IMR-90 (cell line): Measurements from ENCODE around the gene NXPH3. TPM values are rescaled to one million over a fixed set of nuclear protein-coding genes. Genes with fewer than 3 reads are reported as not detected.

Experiments used
- ATAC-seq: fragments of 200-7000 bp; cut with Tn5 transposase; 2 replicates; pipeline ENCODE4 v1.9.1; 2020; ENCODE audit warnings: low read depth, mild to moderate bottlenecking, moderate library complexity
- BruUV-seq: library from RNA; stranded (reverse); fragments of 400-500 nt; replicated peaks from 2 replicates; lab custom pipeline; 2021; lab: Mats Ljungman, UMichigan
- CTCF ChIA-PET: fragments of 300-600 bp; formaldehyde crosslinking; extraction: SDS; loops from one replicate; lab custom pipeline; 2021; ENCODE audit warnings: antibody characterized with exemption; lab: Yijun Ruan, JAX
- POLR2A ChIA-PET: fragments of 300-600 bp; sonication (Branson Sonifier 250); formaldehyde crosslinking; loops from one replicate; lab custom pipeline; 2022; ENCODE audit warnings: antibody characterized with exemption; ENCODE audit not compliant: unreplicated experiment; lab: Charles Lee
- DNase-seq: peaks from one replicate; pipeline ENCODE4 v3.0.0; 2013
- H2AFZ ChIP-seq: replicated peaks from 2 replicates; pipeline ENCODE3; 2013; ENCODE audit warnings: low read length, mild to moderate bottlenecking; ENCODE audit not compliant: poor library complexity
- H2AK5ac ChIP-seq: 2 replicates; pipeline ENCODE4 v1.6.1; 2013; ENCODE audit warnings: low read depth, low read length, inconsistent platforms
- H2AK9ac ChIP-seq: replicated peaks from 2 replicates; pipeline ENCODE3; 2013; ENCODE audit warnings: mild to moderate bottlenecking, low read depth, low read length, moderate library complexity; ENCODE audit not compliant: poor library complexity
- H2BK120ac ChIP-seq: 2 replicates; pipeline ENCODE4 v1.6.1; 2013; ENCODE audit warnings: low read depth, low read length, inconsistent platforms
- H2BK15ac ChIP-seq: 3 replicates; pipeline ENCODE4 v1.6.1; 2013; ENCODE audit warnings: low read depth, low read length, inconsistent platforms
- H2BK20ac ChIP-seq: 2 replicates; pipeline ENCODE4 v1.6.1; 2013; ENCODE audit warnings: low read depth, mild to moderate bottlenecking, inconsistent platforms, low read length, moderate library complexity
- H2BK5ac ChIP-seq: 2 replicates; pipeline ENCODE4 v1.6.1; 2013; ENCODE audit warnings: mild to moderate bottlenecking, low read depth, low read length, inconsistent platforms; ENCODE audit not compliant: poor library complexity, severe bottlenecking
- H3K14ac ChIP-seq: replicated peaks from 2 replicates; pipeline ENCODE4 v1.6.1; 2013; ENCODE audit warnings: low read depth, low read length, inconsistent platforms
- H3K18ac ChIP-seq: 2 replicates; pipeline ENCODE4 v1.6.1; 2013; ENCODE audit warnings: low read depth, low read length, control low read depth
- H3K23ac ChIP-seq: 2 replicates; pipeline ENCODE4 v1.6.1; 2013; ENCODE audit warnings: low read depth, low read length, inconsistent platforms
- H3K27ac ChIP-seq: 2 replicates; pipeline ENCODE4 v1.5.1; 2013; ENCODE audit warnings: mild to moderate bottlenecking, control low read depth, low read length; ENCODE audit not compliant: insufficient read depth
- H3K27me3 ChIP-seq: 2 replicates; pipeline ENCODE4 v1.6.1; 2013; ENCODE audit warnings: low read length; ENCODE audit not compliant: control insufficient read depth, insufficient read depth
- H3K36me3 ChIP-seq: 2 replicates; pipeline ENCODE4 v1.6.1; 2013; ENCODE audit warnings: low read length, mixed read lengths; ENCODE audit not compliant: control insufficient read depth, insufficient read depth
- H3K4ac ChIP-seq: 2 replicates; pipeline ENCODE4 v1.6.1; 2013; ENCODE audit warnings: low read depth, low read length, inconsistent platforms
- H3K4me1 ChIP-seq: 2 replicates; pipeline ENCODE4 v1.6.1; 2013; ENCODE audit warnings: low read length, mixed read lengths; ENCODE audit not compliant: control insufficient read depth, insufficient read depth
- H3K4me2 ChIP-seq: 2 replicates; pipeline ENCODE4 v1.6.1; 2013; ENCODE audit warnings: low read depth, mild to moderate bottlenecking, control low read depth, low read length, moderate library complexity
- H3K4me3 ChIP-seq: 2 replicates; pipeline ENCODE4 v1.5.1; 2013; ENCODE audit warnings: low read depth, mild to moderate bottlenecking, control low read depth, low read length, moderate library complexity; ENCODE audit not compliant: insufficient read depth
- H3K56ac ChIP-seq: 2 replicates; pipeline ENCODE4 v1.6.1; 2013; ENCODE audit warnings: low read length, inconsistent platforms; ENCODE audit not compliant: insufficient read depth; ENCODE audit errors: extremely low read depth
- H3K79me1 ChIP-seq, 2 experiments: 2 replicates each; pipeline ENCODE4 v1.6.1; 2013; ENCODE audit warnings: low read length in 2 of 2, inconsistent platforms in 1 of 2, low read depth in 1 of 2
- H3K9ac ChIP-seq: 2 replicates; pipeline ENCODE4 v1.6.1; 2013; ENCODE audit warnings: low read depth, low read length, control low read depth
- H3K9me1 ChIP-seq: 2 replicates; pipeline ENCODE4 v1.6.1; 2013; ENCODE audit warnings: low read length, inconsistent platforms; ENCODE audit not compliant: insufficient read depth
- H3K9me3 ChIP-seq: 2 replicates; pipeline ENCODE4 v1.6.1; 2013; ENCODE audit warnings: low read length; ENCODE audit not compliant: control insufficient read depth, insufficient read depth
- H4K20me1 ChIP-seq: 2 replicates; pipeline ENCODE4 v1.6.1; 2013; ENCODE audit warnings: low read length, inconsistent platforms; ENCODE audit not compliant: insufficient read depth
- H4K5ac ChIP-seq: 2 replicates; pipeline ENCODE4 v1.6.1; 2013; ENCODE audit warnings: mild to moderate bottlenecking, low read depth, low read length, control low read depth
- H4K8ac ChIP-seq, 2 experiments: 2 replicates each; pipeline ENCODE4 v1.6.1; 2013; ENCODE audit warnings: low read depth in 2 of 2, low read length in 2 of 2, control low read depth in 1 of 2, inconsistent platforms in 1 of 2
- H4K91ac ChIP-seq: 2 replicates; pipeline ENCODE4 v1.6.1; 2013; ENCODE audit warnings: low read depth, low read length, inconsistent platforms; ENCODE audit not compliant: insufficient read depth
- BHLHE40 ChIP-seq: fragments of 150-350 bp; IDR thresholded peaks from 2 replicates; pipeline ENCODE4 v1.6.1; 2016; ENCODE audit warnings: mild to moderate bottlenecking, low read depth, low read length
- CEBPB ChIP-seq: IDR thresholded peaks from 2 replicates; pipeline ENCODE4 v1.6.1; 2012; ENCODE audit warnings: low read depth, low read length, improper control_type of control experiment
- WGBS, 2 experiments: methylation state at CpG; one replicate each; pipeline versions ENCODE4 v1.1.5 to v1.1.7; 2013; ENCODE audit warnings: missing lambda C conversion rate in 2 of 2; ENCODE audit not compliant: insufficient read length in 1 of 2; ENCODE audit errors: extremely low coverage in 2 of 2; 5-methylcytosine and 5-hydroxymethylcytosine counted together
- dilution Hi-C: fragments of 300-500 bp; cut with HindIII; formaldehyde crosslinking; loops from one replicate; pipeline ENCODE4 v1.14.3; 2018; ENCODE audit warnings: low sequenced_read_pairs; ENCODE audit not compliant: unreplicated experiment
- in situ Hi-C: fragments of 300-500 bp; cut with MboI; formaldehyde crosslinking; loops from 3 replicates; pipeline ENCODE4 v1.14.3; 2019; ENCODE audit warnings: low sequenced_read_pairs, inconsistent platforms, mixed read lengths
- intact Hi-C: fragments of 100-400 bp; cut with micrococcal nuclease; formaldehyde crosslinking; loops from 2 replicates; pipeline ENCODE4 v1.10.0; 2022
- polyA plus RNA-seq, 3 experiments: library from polyadenylated mRNA; depleted of rRNA; stranded (reverse); fragments of >200 nt; gene quantifications; 2 replicates each; pipeline ENCODE4 v1.2.3, GENCODE V29; 2012; ENCODE audit warnings: low replicate concordance in 1 of 3
- total RNA-seq: library from RNA; depleted of rRNA; stranded (reverse); fragments of >200 nt; gene quantifications from 2 replicates; pipeline ENCODE4 v1.2.3, GENCODE V29; 2012

NXPH3 gene
- total and polyA plus RNA-seq, 2 of the 4 experiments (the other 2 are of a cell fraction), result 0.18 to 0.31 TPM

DNA sequence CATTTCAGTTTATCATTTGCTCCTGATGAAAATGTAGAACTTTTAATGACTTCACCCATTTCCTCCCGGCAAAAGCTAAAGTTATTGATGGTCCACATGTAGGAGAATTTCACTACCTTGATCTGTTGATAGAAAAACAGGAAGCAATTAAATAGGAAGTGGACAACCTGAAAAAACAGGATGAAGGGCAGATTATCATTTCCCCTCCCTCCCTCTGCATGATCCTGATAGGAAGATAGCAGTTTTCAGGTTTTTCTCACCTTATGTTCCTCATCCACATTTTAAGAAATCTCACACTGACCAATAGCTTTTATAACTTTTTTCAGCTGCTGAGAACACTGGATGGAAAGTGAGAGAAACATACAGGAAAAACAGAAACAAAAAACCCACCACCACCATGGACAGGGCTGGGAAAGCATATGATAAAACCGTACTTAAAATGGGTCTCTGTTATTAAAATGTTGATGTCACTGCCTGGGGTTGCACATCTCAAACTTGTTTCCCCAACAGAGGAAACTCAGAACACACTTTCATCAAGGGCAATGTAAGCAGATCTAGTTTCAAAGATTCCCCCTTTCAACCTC is 46.4 kb downstream of the NXPH3 start:
- BruUV-seq, result no TSS peak

More for the DNA sequence above, 46.4 kb downstream of the NXPH3 start:
- Histone ChIP-seq H3K36me3 (peaks cover 17% of the 10 kb centered on the region), H3K4ac (no peak overlapping the region), H3K27ac (no peak overlapping the region), H3K23ac (no peak overlapping the region), H3K4me1 (peaks cover 7% of the 10 kb centered on the region; the same call in 1 of the 2 replicates), H4K91ac (no peak overlapping the region), H3K4me3 (no peak overlapping the region), H2AK9ac (no peak overlapping the region), H4K20me1 (peaks cover 13% of the 10 kb centered on the region; the same call in 1 of the 2 replicates), H2BK5ac (no peak overlapping the region), H3K18ac (no peak overlapping the region), H2BK20ac (no peak overlapping the region), H3K27me3 (no peaks in the 10 kb centered on the region), H4K5ac (no peak overlapping the region), H3K9ac (no peak overlapping the region), H3K4me2 (no peak overlapping the region), H3K9me3 (no peaks in the 10 kb centered on the region), H2AFZ (no peak overlapping the region), H3K9me1 (no peaks in the 10 kb centered on the region), H4K8ac (no peak overlapping the region), H2BK15ac (no peak overlapping the region), H2BK120ac (no peak overlapping the region), H3K79me1 (peaks cover 16 to 55% of the 10 kb centered on the region in 2 experiments; a peak in 3 of 4 replicates), H3K56ac (no peak overlapping the region), H3K14ac (no peak overlapping the region), H2AK5ac (no peak overlapping the region)
- dilution Hi-C loops (no loop called here), in situ Hi-C loops (no loop called here), intact Hi-C loops (no loop called here)
- no CpG with 5 or more reads among the region's 2 CpGs for WGBS, 2 experiments
- CTCF ChIA-PET, result no interaction called here
- POLR2A ChIA-PET, result interaction anchor here (0.6 kb wide), 1 partner anchor 54 kb away, joined by 3 read pairs; no protein-coding TSS in a partner anchor
- ATAC-seq (no peak), DNase-seq (no peak)
- no peak for TF ChIP-seq CEBPB
- TF ChIP-seq BHLHE40, result no peak
